BE2C (cell line): ENCODE results near the gene FLVCR2.

Experiments used
- DNase-seq: peaks from one replicate; pipeline ENCODE4 v3.0.0-alpha.2; 2020
- H3K27me3 ChIP-seq: fragments of 250-450 bp; sonication (Bioruptor Pico); 2 replicates; pipeline ENCODE4 v1.5.1; 2020; ENCODE audit warnings: mild to moderate bottlenecking
- H3K36me3 ChIP-seq: fragments of 250-450 bp; sonication (Bioruptor Pico); 2 replicates; pipeline ENCODE4 v1.5.1; 2020; ENCODE audit warnings: mild to moderate bottlenecking
- H3K4me1 ChIP-seq: fragments of 250-450 bp; sonication (Bioruptor Pico); 2 replicates; pipeline ENCODE4 v1.5.1; 2020
- H3K4me3 ChIP-seq: 2 replicates; pipeline ENCODE4 v1.5.1; 2011; ENCODE audit warnings: low read depth, low read length
- H3K9me3 ChIP-seq: fragments of 250-450 bp; sonication (Bioruptor Pico); 2 replicates; pipeline ENCODE4 v1.5.1; 2020
- TF ChIP-seq, protein P1 (sequence below): IDR thresholded peaks from 2 replicates; pipeline ENCODE4 v1.5.1; 2012; ENCODE audit warnings: mild to moderate bottlenecking, low read depth, low read length

FLVCR2 gene

GRCh38 chr14:75619548-75619947 is 41.1 kb downstream of the FLVCR2 start:
- Histone ChIP-seq H3K4me1 (no peaks in the 10 kb centered on the region), H3K4me3 (no peak overlapping the region), H3K36me3 (no peaks in the 10 kb centered on the region), H3K9me3 (no peaks in the 10 kb centered on the region), H3K27me3 (no peaks in the 10 kb centered on the region)
- TF ChIP-seq, protein P1, sequence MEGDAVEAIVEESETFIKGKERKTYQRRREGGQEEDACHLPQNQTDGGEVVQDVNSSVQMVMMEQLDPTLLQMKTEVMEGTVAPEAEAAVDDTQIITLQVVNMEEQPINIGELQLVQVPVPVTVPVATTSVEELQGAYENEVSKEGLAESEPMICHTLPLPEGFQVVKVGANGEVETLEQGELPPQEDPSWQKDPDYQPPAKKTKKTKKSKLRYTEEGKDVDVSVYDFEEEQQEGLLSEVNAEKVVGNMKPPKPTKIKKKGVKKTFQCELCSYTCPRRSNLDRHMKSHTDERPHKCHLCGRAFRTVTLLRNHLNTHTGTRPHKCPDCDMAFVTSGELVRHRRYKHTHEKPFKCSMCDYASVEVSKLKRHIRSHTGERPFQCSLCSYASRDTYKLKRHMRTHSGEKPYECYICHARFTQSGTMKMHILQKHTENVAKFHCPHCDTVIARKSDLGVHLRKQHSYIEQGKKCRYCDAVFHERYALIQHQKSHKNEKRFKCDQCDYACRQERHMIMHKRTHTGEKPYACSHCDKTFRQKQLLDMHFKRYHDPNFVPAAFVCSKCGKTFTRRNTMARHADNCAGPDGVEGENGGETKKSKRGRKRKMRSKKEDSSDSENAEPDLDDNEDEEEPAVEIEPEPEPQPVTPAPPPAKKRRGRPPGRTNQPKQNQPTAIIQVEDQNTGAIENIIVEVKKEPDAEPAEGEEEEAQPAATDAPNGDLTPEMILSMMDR = no peak
- no peak for DNase-seq

- Histone ChIP-seq H3K9me3 (no peaks in the 10 kb centered on the region), H3K4me3 (no peak overlapping the region), H3K36me3 (no peaks in the 10 kb centered on the region), H3K4me1 (no peaks in the 10 kb centered on the region), H3K27me3 (no peaks in the 10 kb centered on the region)
- TF ChIP-seq, protein P1 = no peak
- DNase-seq = no peak
Observed at GRCh38 chr14:75625034-75625433, 46.6 kb downstream of the FLVCR2 start.

- TF ChIP-seq, protein P1 = no peak
- Histone ChIP-seq H3K4me1 (no peaks in the 10 kb centered on the region), H3K9me3 (no peaks in the 10 kb centered on the region), H3K27me3 (no peaks in the 10 kb centered on the region), H3K4me3 (no peak overlapping the region), H3K36me3 (no peaks in the 10 kb centered on the region)
- no peak for DNase-seq
Observed at GRCh38 chr14:75626396-75626795, 48.0 kb downstream of the FLVCR2 start.

DNA sequence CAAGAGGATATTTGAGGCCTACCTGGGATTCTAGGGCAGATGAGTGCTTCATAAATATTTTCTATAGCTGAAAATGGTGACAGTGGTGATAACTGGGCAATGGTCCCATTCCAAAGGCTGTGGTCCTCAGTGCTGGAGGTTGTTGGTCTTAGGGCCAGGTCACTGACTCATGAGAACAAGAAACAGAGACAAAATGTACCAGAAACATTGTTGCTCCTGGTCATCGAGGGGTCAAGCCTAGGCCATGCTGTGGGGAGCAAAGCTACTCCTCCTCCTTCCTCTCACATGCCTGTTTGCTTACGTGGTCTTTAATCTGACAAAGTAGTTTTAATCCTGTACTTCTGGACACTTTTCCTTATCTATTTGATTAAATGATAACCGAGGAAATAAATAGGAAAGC is 48.4 kb downstream of the FLVCR2 start:
- Histone ChIP-seq H3K4me1 (no peaks in the 10 kb centered on the region), H3K4me3 (no peak overlapping the region), H3K36me3 (no peaks in the 10 kb centered on the region), H3K27me3 (no peaks in the 10 kb centered on the region), H3K9me3 (no peaks in the 10 kb centered on the region)
- DNase-seq = no peak
- TF ChIP-seq, protein P1 = no peak

DNA sequence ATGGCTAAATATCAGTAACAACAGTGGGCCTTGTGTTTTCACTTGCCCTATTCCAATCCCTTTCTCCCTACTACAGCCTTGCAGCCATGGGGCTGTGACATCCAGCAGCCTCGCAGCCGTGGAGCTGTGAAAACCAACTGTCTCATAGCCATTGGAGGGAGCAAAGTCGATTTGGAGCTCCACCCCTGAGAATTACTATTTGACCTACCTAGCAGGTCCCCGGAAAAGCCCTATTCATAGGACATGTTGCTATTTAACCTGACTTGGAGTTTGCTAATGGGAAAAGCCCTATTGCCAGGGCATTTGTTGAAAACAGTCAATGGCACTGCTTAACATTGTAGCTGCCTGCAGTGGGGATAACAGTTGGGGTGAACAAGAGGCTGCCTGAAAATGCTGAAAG is 49.0 kb downstream of the FLVCR2 start:
- no peaks in the 10 kb centered on the region for H3K9me3 ChIP-seq
- DNase-seq = no peak
- TF ChIP-seq, protein P1 = no peak
- H3K4me1 ChIP-seq = no peaks in the 10 kb centered on the region
- H3K36me3 ChIP-seq = no peaks in the 10 kb centered on the region
- no peak overlapping the region for H3K4me3 ChIP-seq
- no peaks in the 10 kb centered on the region for H3K27me3 ChIP-seq

- DNase-seq = no peak
- Histone ChIP-seq H3K36me3 (no peaks in the 10 kb centered on the region), H3K4me1 (no peaks in the 10 kb centered on the region), H3K27me3 (no peaks in the 10 kb centered on the region), H3K9me3 (no peaks in the 10 kb centered on the region), H3K4me3 (no peak overlapping the region)
- TF ChIP-seq, protein P1 = no peak
Observed at GRCh38 chr14:75628816-75629215, 50.4 kb downstream of the FLVCR2 start.
